Activated CD4-positive, CD25-positive, alpha-beta regulatory T cell treated with anti-CD3 and anti-CD28 coated beads, Interleukin-2, amount 50 U/mL, for 16 hours (primary cell): ENCODE measurements around the gene NDUFA12.
"Not testable (repeated sequence)": the region's sequence is repeated elsewhere in the genome, so short reads cannot be mapped to it uniquely, and the experiment has no call there.

ENCODE experiments used
- DNase-seq: peaks from one replicate; pipeline ENCODE4 v3.0.0-alpha.2; 2020; ENCODE audit warnings: low read depth, low spot score

NDUFA12 gene

GRCh38 chr12:95003213-95003920 lies at the start of gene NDUFA12:
NDUFA12 (minus strand) TSS chr12:95003697; CDS start chr12:95003680, 17 bp downstream.
- peak; percentile 91 for DNase-seq

- DNase-seq, result no peak
These were observed 47.7 kb upstream of the NDUFA12 start for GRCh38 chr12:95051241-95051640.

- DNase-seq, result no peak
These were observed 34.4 kb upstream of the NDUFA12 start for GRCh38 chr12:95037906-95038305.

GRCh38 chr12:95034750-95035149 lies 31.3 kb upstream of the NDUFA12 start:
- no peak for DNase-seq

- no peak for DNase-seq
These were observed 19.0 kb upstream of the NDUFA12 start for GRCh38 chr12:95022477-95022876.

GRCh38 chr12:95017482-95017881 lies 14.0 kb upstream of the NDUFA12 start:
- no peak for DNase-seq

GRCh38 chr12:95016120-95016519 lies 12.6 kb upstream of the NDUFA12 start:
- no peak for DNase-seq

GRCh38 chr12:95014554-95014953 lies 11.1 kb upstream of the NDUFA12 start:
- no peak for DNase-seq

GRCh38 chr12:95006206-95006605 lies 2.7 kb upstream of the NDUFA12 start:
- no peak for DNase-seq

- no peak for DNase-seq
These were observed 1.1 kb upstream of the NDUFA12 start for GRCh38 chr12:95004610-95005009.

GRCh38 chr12:95003921-95004272 lies 400 bp upstream of the NDUFA12 start:
- no peak for DNase-seq

GRCh38 chr12:95002754-95003153 lies 743 bp downstream of the NDUFA12 start:
- DNase-seq, result no peak

GRCh38 chr12:94998326-94998725 lies 5.2 kb downstream of the NDUFA12 start:
- no peak for DNase-seq

- no peak for DNase-seq
These were observed 5.8 kb downstream of the NDUFA12 start for GRCh38 chr12:94997726-94998125.

- no peak for DNase-seq
These were observed 6.4 kb downstream of the NDUFA12 start for GRCh38 chr12:94997061-94997460.

- DNase-seq, result no peak
These were observed 9.2 kb downstream of the NDUFA12 start for GRCh38 chr12:94994312-94994711.

- DNase-seq, result not testable (repeated sequence)
These were observed 9.6 kb downstream of the NDUFA12 start for GRCh38 chr12:94993855-94994254.

- DNase-seq, result no peak
These were observed 13.3 kb downstream of the NDUFA12 start for GRCh38 chr12:94990222-94990621.

GRCh38 chr12:94988471-94988870 lies 15.0 kb downstream of the NDUFA12 start:
- no peak for DNase-seq

- DNase-seq, result no peak
These were observed 15.7 kb downstream of the NDUFA12 start for GRCh38 chr12:94987801-94988200.

GRCh38 chr12:94987076-94987669 lies 16.3 kb downstream of the NDUFA12 start:
- DNase-seq, result no peak

- not testable (repeated sequence) for DNase-seq
These were observed 18.4 kb downstream of the NDUFA12 start for GRCh38 chr12:94985099-94985498.

- DNase-seq, result no peak
These were observed 20.2 kb downstream of the NDUFA12 start for GRCh38 chr12:94983321-94983720.

GRCh38 chr12:94982456-94982855 lies 21.0 kb downstream of the NDUFA12 start:
- DNase-seq, result no peak
